IMR-90 (cell line): ENCODE measurements around the gene ZNF211. TPM values are rescaled to one million over a fixed set of nuclear protein-coding genes. Genes with fewer than 3 reads are reported as not detected.

ENCODE experiments used
- ATAC-seq: fragments of 200-7000 bp; cut with Tn5 transposase; 2 replicates; pipeline ENCODE4 v1.9.1; 2020; ENCODE audit warnings: low read depth, mild to moderate bottlenecking, moderate library complexity
- BruUV-seq: library from RNA; stranded (reverse); fragments of 400-500 nt; replicated peaks from 2 replicates; lab custom pipeline; 2021; lab: Mats Ljungman, UMichigan
- CTCF ChIA-PET: fragments of 300-600 bp; formaldehyde crosslinking; extraction: SDS; loops from one replicate; lab custom pipeline; 2021; ENCODE audit warnings: antibody characterized with exemption; lab: Yijun Ruan, JAX
- POLR2A ChIA-PET: fragments of 300-600 bp; sonication (Branson Sonifier 250); formaldehyde crosslinking; loops from one replicate; lab custom pipeline; 2022; ENCODE audit warnings: antibody characterized with exemption; ENCODE audit not compliant: unreplicated experiment; lab: Charles Lee
- DNase-seq: peaks from one replicate; pipeline ENCODE4 v3.0.0; 2013
- H2AFZ ChIP-seq: replicated peaks from 2 replicates; pipeline ENCODE3; 2013; ENCODE audit warnings: low read length, mild to moderate bottlenecking; ENCODE audit not compliant: poor library complexity
- H2AK5ac ChIP-seq: 2 replicates; pipeline ENCODE4 v1.6.1; 2013; ENCODE audit warnings: low read depth, low read length, inconsistent platforms
- H2AK9ac ChIP-seq: replicated peaks from 2 replicates; pipeline ENCODE3; 2013; ENCODE audit warnings: mild to moderate bottlenecking, low read depth, low read length, moderate library complexity; ENCODE audit not compliant: poor library complexity
- H2BK120ac ChIP-seq: 2 replicates; pipeline ENCODE4 v1.6.1; 2013; ENCODE audit warnings: low read depth, low read length, inconsistent platforms
- H2BK15ac ChIP-seq: 3 replicates; pipeline ENCODE4 v1.6.1; 2013; ENCODE audit warnings: low read depth, low read length, inconsistent platforms
- H2BK20ac ChIP-seq: 2 replicates; pipeline ENCODE4 v1.6.1; 2013; ENCODE audit warnings: low read depth, mild to moderate bottlenecking, inconsistent platforms, low read length, moderate library complexity
- H2BK5ac ChIP-seq: 2 replicates; pipeline ENCODE4 v1.6.1; 2013; ENCODE audit warnings: mild to moderate bottlenecking, low read depth, low read length, inconsistent platforms; ENCODE audit not compliant: poor library complexity, severe bottlenecking
- H3K14ac ChIP-seq: replicated peaks from 2 replicates; pipeline ENCODE4 v1.6.1; 2013; ENCODE audit warnings: low read depth, low read length, inconsistent platforms
- H3K18ac ChIP-seq: 2 replicates; pipeline ENCODE4 v1.6.1; 2013; ENCODE audit warnings: low read depth, low read length, control low read depth
- H3K23ac ChIP-seq: 2 replicates; pipeline ENCODE4 v1.6.1; 2013; ENCODE audit warnings: low read depth, low read length, inconsistent platforms
- H3K27ac ChIP-seq: 2 replicates; pipeline ENCODE4 v1.5.1; 2013; ENCODE audit warnings: mild to moderate bottlenecking, control low read depth, low read length; ENCODE audit not compliant: insufficient read depth
- H3K27me3 ChIP-seq: 2 replicates; pipeline ENCODE4 v1.6.1; 2013; ENCODE audit warnings: low read length; ENCODE audit not compliant: control insufficient read depth, insufficient read depth
- H3K36me3 ChIP-seq: 2 replicates; pipeline ENCODE4 v1.6.1; 2013; ENCODE audit warnings: low read length, mixed read lengths; ENCODE audit not compliant: control insufficient read depth, insufficient read depth
- H3K4ac ChIP-seq: 2 replicates; pipeline ENCODE4 v1.6.1; 2013; ENCODE audit warnings: low read depth, low read length, inconsistent platforms
- H3K4me1 ChIP-seq: 2 replicates; pipeline ENCODE4 v1.6.1; 2013; ENCODE audit warnings: low read length, mixed read lengths; ENCODE audit not compliant: control insufficient read depth, insufficient read depth
- H3K4me2 ChIP-seq: 2 replicates; pipeline ENCODE4 v1.6.1; 2013; ENCODE audit warnings: low read depth, mild to moderate bottlenecking, control low read depth, low read length, moderate library complexity
- H3K4me3 ChIP-seq: 2 replicates; pipeline ENCODE4 v1.5.1; 2013; ENCODE audit warnings: low read depth, mild to moderate bottlenecking, control low read depth, low read length, moderate library complexity; ENCODE audit not compliant: insufficient read depth
- H3K56ac ChIP-seq: 2 replicates; pipeline ENCODE4 v1.6.1; 2013; ENCODE audit warnings: low read length, inconsistent platforms; ENCODE audit not compliant: insufficient read depth; ENCODE audit errors: extremely low read depth
- H3K79me1 ChIP-seq, 2 experiments: 2 replicates each; pipeline ENCODE4 v1.6.1; 2013; ENCODE audit warnings: low read length in 2 of 2, inconsistent platforms in 1 of 2, low read depth in 1 of 2
- H3K9ac ChIP-seq: 2 replicates; pipeline ENCODE4 v1.6.1; 2013; ENCODE audit warnings: low read depth, low read length, control low read depth
- H3K9me1 ChIP-seq: 2 replicates; pipeline ENCODE4 v1.6.1; 2013; ENCODE audit warnings: low read length, inconsistent platforms; ENCODE audit not compliant: insufficient read depth
- H3K9me3 ChIP-seq: 2 replicates; pipeline ENCODE4 v1.6.1; 2013; ENCODE audit warnings: low read length; ENCODE audit not compliant: control insufficient read depth, insufficient read depth
- H4K20me1 ChIP-seq: 2 replicates; pipeline ENCODE4 v1.6.1; 2013; ENCODE audit warnings: low read length, inconsistent platforms; ENCODE audit not compliant: insufficient read depth
- H4K5ac ChIP-seq: 2 replicates; pipeline ENCODE4 v1.6.1; 2013; ENCODE audit warnings: mild to moderate bottlenecking, low read depth, low read length, control low read depth
- H4K8ac ChIP-seq, 2 experiments: 2 replicates each; pipeline ENCODE4 v1.6.1; 2013; ENCODE audit warnings: low read depth in 2 of 2, low read length in 2 of 2, control low read depth in 1 of 2, inconsistent platforms in 1 of 2
- H4K91ac ChIP-seq: 2 replicates; pipeline ENCODE4 v1.6.1; 2013; ENCODE audit warnings: low read depth, low read length, inconsistent platforms; ENCODE audit not compliant: insufficient read depth
- BHLHE40 ChIP-seq: fragments of 150-350 bp; IDR thresholded peaks from 2 replicates; pipeline ENCODE4 v1.6.1; 2016; ENCODE audit warnings: mild to moderate bottlenecking, low read depth, low read length
- FOS ChIP-seq: fragments of 150-350 bp; IDR thresholded peaks from 2 replicates; pipeline ENCODE4 v1.6.1; 2016; ENCODE audit warnings: low read depth, low read length
- MAFK ChIP-seq: IDR thresholded peaks from 2 replicates; pipeline ENCODE4 v1.6.1; 2012; ENCODE audit warnings: low read depth, low read length, improper control_type of control experiment
- NFE2L2 ChIP-seq: fragments of 150-350 bp; IDR thresholded peaks from 2 replicates; pipeline ENCODE4 v1.6.1; 2016; ENCODE audit warnings: low read depth, mild to moderate bottlenecking, low read length
- RCOR1 ChIP-seq: IDR thresholded peaks from 2 replicates; pipeline ENCODE4 v1.6.1; 2012; ENCODE audit warnings: mild to moderate bottlenecking, low read length, improper control_type of control experiment; ENCODE audit not compliant: insufficient replicate concordance
- RFX5 ChIP-seq: IDR thresholded peaks from 2 replicates; pipeline ENCODE4 v1.8.0; 2012; ENCODE audit warnings: low read depth, mild to moderate bottlenecking, low read length, moderate library complexity
- WGBS, 2 experiments: methylation state at CpG; one replicate each; pipeline versions ENCODE4 v1.1.5 to v1.1.7; 2013; ENCODE audit warnings: missing lambda C conversion rate in 2 of 2; ENCODE audit not compliant: insufficient read length in 1 of 2; ENCODE audit errors: extremely low coverage in 2 of 2; 5-methylcytosine and 5-hydroxymethylcytosine counted together
- dilution Hi-C: fragments of 300-500 bp; cut with HindIII; formaldehyde crosslinking; loops from one replicate; pipeline ENCODE4 v1.14.3; 2018; ENCODE audit warnings: low sequenced_read_pairs; ENCODE audit not compliant: unreplicated experiment
- in situ Hi-C: fragments of 300-500 bp; cut with MboI; formaldehyde crosslinking; loops from 3 replicates; pipeline ENCODE4 v1.14.3; 2019; ENCODE audit warnings: low sequenced_read_pairs, inconsistent platforms, mixed read lengths
- intact Hi-C: fragments of 100-400 bp; cut with micrococcal nuclease; formaldehyde crosslinking; loops from 2 replicates; pipeline ENCODE4 v1.10.0; 2022
- polyA plus RNA-seq, 3 experiments: library from polyadenylated mRNA; depleted of rRNA; stranded (reverse); fragments of >200 nt; gene quantifications; 2 replicates each; pipeline ENCODE4 v1.2.3, GENCODE V29; 2012; ENCODE audit warnings: low replicate concordance in 1 of 3
- total RNA-seq: library from RNA; depleted of rRNA; stranded (reverse); fragments of >200 nt; gene quantifications from 2 replicates; pipeline ENCODE4 v1.2.3, GENCODE V29; 2012; rRNA removed

ZNF211 gene
- total and polyA plus RNA-seq, 2 of the 4 experiments (the other 2 are of a cell fraction): 8.7 to 13.1 TPM

DNA sequence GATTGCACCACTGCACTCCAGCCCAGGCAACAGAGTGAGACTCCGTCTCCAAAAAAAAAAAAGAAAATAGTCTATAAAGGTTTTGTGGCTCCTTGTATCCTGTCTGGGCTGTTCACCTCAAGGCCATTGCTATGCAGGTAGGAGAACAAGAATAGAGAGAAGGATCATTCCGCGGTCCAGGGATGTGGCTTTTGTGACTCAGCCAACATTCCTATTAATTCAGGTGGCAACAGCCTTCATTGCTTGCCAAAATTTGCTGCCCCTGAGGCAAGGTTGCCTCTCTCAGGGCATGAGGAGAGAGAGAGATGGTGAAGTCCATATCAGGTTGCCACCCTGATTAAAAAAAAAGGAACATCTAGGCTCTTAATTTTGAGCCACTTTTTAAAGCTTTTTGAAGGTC lies 56.8 kb downstream of the ZNF211 start:
- ATAC-seq (no peak), DNase-seq (no peak)
- Histone ChIP-seq H3K79me1 (peaks cover 42 to 47% of the 10 kb centered on the region in 2 experiments), H4K8ac (no peak overlapping the region), H2BK5ac (no peak overlapping the region), H3K4me3 (no peak overlapping the region), H3K27me3 (no peaks in the 10 kb centered on the region), H2AK9ac (no peak overlapping the region), H2BK20ac (no peak overlapping the region), H3K36me3 (peaks cover 50% of the 10 kb centered on the region), H3K9ac (no peak overlapping the region), H3K18ac (no peak overlapping the region), H2BK15ac (no peak overlapping the region), H3K4me1 (no peaks in the 10 kb centered on the region), H3K14ac (no peak overlapping the region), H4K5ac (no peak overlapping the region), H3K56ac (no peak overlapping the region), H3K9me3 (peaks cover 71% of the 10 kb centered on the region), H3K4me2 (no peak overlapping the region), H3K27ac (no peak overlapping the region), H2BK120ac (no peak overlapping the region), H4K91ac (no peak overlapping the region), H3K9me1 (no peaks in the 10 kb centered on the region), H4K20me1 (no peaks in the 10 kb centered on the region), H2AFZ (no peak overlapping the region), H3K4ac (no peak overlapping the region), H3K23ac (no peak overlapping the region), H2AK5ac (no peak overlapping the region)
- POLR2A ChIA-PET: no interaction called here
- dilution Hi-C loops (no loop called here), in situ Hi-C loops (no loop called here), intact Hi-C loops (no loop called here)
- no CpG with 5 or more reads among the region's 3 CpGs for WGBS, 2 experiments
- CTCF ChIA-PET: no interaction called here
- no TSS peak for BruUV-seq
- TF ChIP-seq RFX5 (no peak), FOS (no peak), BHLHE40 (no peak), RCOR1 (no peak), NFE2L2 (no peak), MAFK (no peak)

Other genes starting within 250 kb of the ZNF211 start
- gene ZNF548, start 243.3 kb upstream of the ZNF211 start, total RNA-seq: 23.9 and 24.2 TPM in 2 replicates
- 6.9 and 7.5 TPM in 2 replicates for gene ZNF548, start 243.3 kb upstream of the ZNF211 start, polyA plus RNA-seq (2012; rRNA removed)
- gene ZNF17, start 222.0 kb upstream of the ZNF211 start, total RNA-seq: 11.7 and 17.4 TPM in 2 replicates
- 3.6 and 4.3 TPM in 2 replicates for gene ZNF17, start 222.0 kb upstream of the ZNF211 start, polyA plus RNA-seq (2012; rRNA removed)
- 8.1 and 9.9 TPM in 2 replicates for gene ZNF749, start 197.8 kb upstream of the ZNF211 start, total RNA-seq
- gene ZNF749, start 197.8 kb upstream of the ZNF211 start, polyA plus RNA-seq (2012; rRNA removed): 7.0 and 7.9 TPM in 2 replicates
- gene VN1R1, start 176.0 kb upstream of the ZNF211 start, total RNA-seq: 0.36 and 0.56 TPM in 2 replicates
- 0.14 and 0.32 TPM in 2 replicates for gene VN1R1, start 176.0 kb upstream of the ZNF211 start, polyA plus RNA-seq (2012; rRNA removed)
- gene ZNF772, start 155.6 kb upstream of the ZNF211 start, total RNA-seq: 25.6 and 33.0 TPM in 2 replicates
- 2.9 and 4.6 TPM in 2 replicates for gene ZNF772, start 155.6 kb upstream of the ZNF211 start, polyA plus RNA-seq (2012; rRNA removed)
- gene ZNF419, start 145.4 kb upstream of the ZNF211 start, total RNA-seq: 13.9 and 20.3 TPM in 2 replicates
- gene ZNF419, start 145.4 kb upstream of the ZNF211 start, polyA plus RNA-seq (2012; rRNA removed): 5.0 and 6.4 TPM in 2 replicates
- gene ZNF773, start 133.2 kb upstream of the ZNF211 start, total RNA-seq: 11.9 and 13.3 TPM in 2 replicates
- gene ZNF773, start 133.2 kb upstream of the ZNF211 start, polyA plus RNA-seq (2012; rRNA removed): 4.3 and 5.5 TPM in 2 replicates
- gene ZNF549, start 105.8 kb upstream of the ZNF211 start, total RNA-seq: 6.9 and 8.6 TPM in 2 replicates
- gene ZNF549, start 105.8 kb upstream of the ZNF211 start, polyA plus RNA-seq (2012; rRNA removed): 2.1 and 2.4 TPM in 2 replicates
- gene ZNF550, start 73.3 kb upstream of the ZNF211 start, total RNA-seq: 6.9 and 12.5 TPM in 2 replicates
- gene ZNF550, start 73.3 kb upstream of the ZNF211 start, polyA plus RNA-seq (2012; rRNA removed): 4.2 and 5.7 TPM in 2 replicates
- 6.1 and 8.1 TPM in 2 replicates for gene ZNF416, start 54.3 kb upstream of the ZNF211 start, total RNA-seq
- gene ZNF416, start 54.3 kb upstream of the ZNF211 start, polyA plus RNA-seq (2012; rRNA removed): 2.3 and 2.6 TPM in 2 replicates
- gene ZIK1, start 49.0 kb upstream of the ZNF211 start, total RNA-seq: 9.2 and 11.8 TPM in 2 replicates
- 3.5 and 4.1 TPM in 2 replicates for gene ZIK1, start 49.0 kb upstream of the ZNF211 start, polyA plus RNA-seq (2012; rRNA removed)
- 4.4 and 6.6 TPM in 2 replicates for gene ZNF530, start 33.3 kb upstream of the ZNF211 start, total RNA-seq
- gene ZNF530, start 33.3 kb upstream of the ZNF211 start, polyA plus RNA-seq (2012; rRNA removed): 2.9 and 3.0 TPM in 2 replicates
- 31.0 and 31.1 TPM in 2 replicates for gene ZNF134, start 18.9 kb upstream of the ZNF211 start, total RNA-seq
- gene ZNF134, start 18.9 kb upstream of the ZNF211 start, polyA plus RNA-seq (2012; rRNA removed): 6.0 and 6.2 TPM in 2 replicates
- not detected in 2 replicates for gene ZSCAN4, start 35.8 kb downstream of the ZNF211 start, total RNA-seq
- not detected in 2 replicates for gene ZSCAN4, start 35.8 kb downstream of the ZNF211 start, polyA plus RNA-seq (2012; rRNA removed)
- gene ZNF551, start 48.8 kb downstream of the ZNF211 start, total RNA-seq: 13.9 and 14.7 TPM in 2 replicates
- gene ZNF551, start 48.8 kb downstream of the ZNF211 start, polyA plus RNA-seq (2012; rRNA removed): 2.6 and 3.3 TPM in 2 replicates
- gene ZNF154, start 76.0 kb downstream of the ZNF211 start, total RNA-seq: 1.9 and 2.9 TPM in 2 replicates
- gene ZNF154, start 76.0 kb downstream of the ZNF211 start, polyA plus RNA-seq (2012; rRNA removed): 1.5 and 2.2 TPM in 2 replicates
- gene ZNF671, start 94.5 kb downstream of the ZNF211 start, total RNA-seq: 13.3 and 14.9 TPM in 2 replicates
- 3.1 and 4.1 TPM in 2 replicates for gene ZNF671, start 94.5 kb downstream of the ZNF211 start, polyA plus RNA-seq (2012; rRNA removed)
- 14.3 and 15.8 TPM in 2 replicates for gene ZNF776, start 113.6 kb downstream of the ZNF211 start, total RNA-seq
- gene ZNF776, start 113.6 kb downstream of the ZNF211 start, polyA plus RNA-seq (2012; rRNA removed): 3.3 and 4.3 TPM in 2 replicates
- gene ZNF586, start 136.5 kb downstream of the ZNF211 start, total RNA-seq: 17.2 and 18.6 TPM in 2 replicates
- gene ZNF586, start 136.5 kb downstream of the ZNF211 start, polyA plus RNA-seq (2012; rRNA removed): 5.5 and 5.6 TPM in 2 replicates
- 4.7 and 5.0 TPM in 2 replicates for gene ZNF552, start 181.7 kb downstream of the ZNF211 start, total RNA-seq
- 1.8 and 2.8 TPM in 2 replicates for gene ZNF552, start 181.7 kb downstream of the ZNF211 start, polyA plus RNA-seq (2012; rRNA removed)
- gene ZNF587B, start 197.1 kb downstream of the ZNF211 start, total RNA-seq: 32.2 and 33.9 TPM in 2 replicates
- 2.5 and 3.7 TPM in 2 replicates for gene ZNF587B, start 197.1 kb downstream of the ZNF211 start, polyA plus RNA-seq (2012; rRNA removed)
- gene ZNF587, start 216.7 kb downstream of the ZNF211 start, total RNA-seq: 32.5 and 43.7 TPM in 2 replicates
- 11.2 and 14.0 TPM in 2 replicates for gene ZNF587, start 216.7 kb downstream of the ZNF211 start, polyA plus RNA-seq (2012; rRNA removed)